H9 (cell line): ENCODE results near the gene ZNF280A. TPM values are rescaled to one million over a fixed set of nuclear protein-coding genes. Genes with fewer than 3 reads are reported as not detected.

Source experiments
- DNase-seq: peaks from one replicate; pipeline ENCODE4 v3.0.0-alpha.2; 2017
- H2AFZ ChIP-seq: one replicate; pipeline ENCODE4 v1.6.1; 2013; ENCODE audit warnings: mild to moderate bottlenecking, low read length, control low read depth, moderate library complexity
- H2AK5ac ChIP-seq: 2 replicates; pipeline ENCODE4 v1.6.1; 2013; ENCODE audit warnings: low read length, control low read depth, mixed read lengths; ENCODE audit not compliant: insufficient read length
- H2BK120ac ChIP-seq: one replicate; pipeline ENCODE4 v1.6.1; 2013; ENCODE audit warnings: low read depth, mild to moderate bottlenecking, low read length, control low read depth, inconsistent platforms; ENCODE audit not compliant: poor library complexity, severe bottlenecking
- H2BK12ac ChIP-seq: 2 replicates; pipeline ENCODE4 v1.6.1; 2013; ENCODE audit warnings: low read length, control low read depth, mixed read lengths, low read depth; ENCODE audit not compliant: insufficient read length
- H2BK15ac ChIP-seq: 2 replicates; pipeline ENCODE4 v1.6.1; 2013; ENCODE audit warnings: low read depth, low read length, control low read depth
- H2BK20ac ChIP-seq: one replicate; pipeline ENCODE4 v1.6.1; 2013; ENCODE audit warnings: low read depth, mild to moderate bottlenecking, low read length, control low read depth, inconsistent platforms; ENCODE audit not compliant: poor library complexity, severe bottlenecking
- H2BK5ac ChIP-seq: 2 replicates; pipeline ENCODE4 v1.6.1; 2013; ENCODE audit warnings: low read length, control low read depth, mixed read lengths; ENCODE audit not compliant: insufficient read length
- H3K14ac ChIP-seq: 2 replicates; pipeline ENCODE4 v1.6.1; 2013; ENCODE audit warnings: low read length, control low read depth; ENCODE audit not compliant: insufficient read depth
- H3K18ac ChIP-seq: 2 replicates; pipeline ENCODE4 v1.6.1; 2013; ENCODE audit warnings: low read depth, mild to moderate bottlenecking, mixed read lengths, low read length, control low read depth; ENCODE audit not compliant: insufficient read length
- H3K23ac ChIP-seq: 2 replicates; pipeline ENCODE4 v1.6.1; 2013; ENCODE audit warnings: low read length, control low read depth, mixed read lengths, low read depth; ENCODE audit not compliant: insufficient read length
- H3K23me2 ChIP-seq: 2 replicates; pipeline ENCODE4 v1.6.1; 2013; ENCODE audit warnings: low read depth, mild to moderate bottlenecking, mixed read lengths, low read length, control low read depth; ENCODE audit not compliant: insufficient read length, poor library complexity, severe bottlenecking
- H3K27ac ChIP-seq: 2 replicates; pipeline ENCODE4 v1.5.1; 2013; ENCODE audit warnings: low read length, control low read depth, mixed read lengths, low read depth; ENCODE audit not compliant: insufficient read length
- H3K27me3 ChIP-seq: 2 replicates; pipeline ENCODE4 v1.6.1; 2013; ENCODE audit warnings: low read length, control low read depth, inconsistent platforms; ENCODE audit not compliant: insufficient read depth
- H3K4ac ChIP-seq: 2 replicates; pipeline ENCODE4 v1.6.1; 2013; ENCODE audit warnings: low read depth, mild to moderate bottlenecking, control low read depth, inconsistent platforms, low read length, moderate library complexity
- H3K4me1 ChIP-seq: 2 replicates; pipeline ENCODE4 v1.6.1; 2013; ENCODE audit warnings: low read length, control low read depth, inconsistent platforms; ENCODE audit not compliant: insufficient read depth
- H3K4me2 ChIP-seq: 2 replicates; pipeline ENCODE4 v1.6.1; 2013; ENCODE audit warnings: low read length, control low read depth, mixed read lengths; ENCODE audit not compliant: insufficient read length, insufficient read depth
- H3K56ac ChIP-seq: 2 replicates; pipeline ENCODE4 v1.6.1; 2013; ENCODE audit warnings: low read depth, mild to moderate bottlenecking, mixed read lengths, low read length, control low read depth; ENCODE audit not compliant: insufficient read length
- H3K79me1 ChIP-seq: 2 replicates; pipeline ENCODE4 v1.6.1; 2013; ENCODE audit warnings: low read depth, mild to moderate bottlenecking, moderate library complexity, low read length, control low read depth, inconsistent platforms; ENCODE audit not compliant: insufficient read depth, poor library complexity, severe bottlenecking
- H3K79me2 ChIP-seq: 2 replicates; pipeline ENCODE4 v1.6.1; 2013; ENCODE audit warnings: low read length, control low read depth, inconsistent platforms; ENCODE audit not compliant: insufficient read depth
- H3K9ac ChIP-seq: 2 replicates; pipeline ENCODE4 v1.6.1; 2013; ENCODE audit warnings: low read length, control low read depth, mixed read lengths; ENCODE audit not compliant: insufficient read length; ENCODE audit errors: extremely low read depth
- H3K9me3 ChIP-seq: one replicate; pipeline ENCODE4 v1.6.1; 2013; ENCODE audit warnings: low read depth, low read length, inconsistent platforms; ENCODE audit not compliant: control insufficient read depth
- H3T11ph ChIP-seq: one replicate; pipeline ENCODE4 v1.6.1; 2013; ENCODE audit warnings: mild to moderate bottlenecking, low read length, control low read depth, inconsistent platforms
- H4K20me1 ChIP-seq: one replicate; pipeline ENCODE4 v1.6.1; 2013; ENCODE audit not compliant: control insufficient read depth, insufficient read length, insufficient read depth
- H4K5ac ChIP-seq: 2 replicates; pipeline ENCODE4 v1.6.1; 2013; ENCODE audit warnings: low read depth, mild to moderate bottlenecking, mixed read lengths, low read length, control low read depth; ENCODE audit not compliant: insufficient read length
- H4K8ac ChIP-seq: replicated peaks from 2 replicates; pipeline ENCODE4 v1.6.1; 2013; ENCODE audit warnings: low read length, control low read depth, mixed read lengths, low read depth; ENCODE audit not compliant: insufficient read length
- H4K91ac ChIP-seq: 2 replicates; pipeline ENCODE4 v1.6.1; 2013; ENCODE audit warnings: low read depth, mild to moderate bottlenecking, moderate library complexity, mixed read lengths, low read length, control low read depth; ENCODE audit not compliant: insufficient read length
- H3K27ac Mint-ChIP-seq, 3 experiments: 2 replicates in 2 of 3; 3 replicates in 1 of 3; pipeline ENCODE4 v1.8.0; 2020 to 2021; ENCODE audit warnings: mixed read lengths in 3 of 3, mild to moderate bottlenecking in 1 of 3, moderate library complexity in 1 of 3
- H3K27me3 Mint-ChIP-seq: 2 replicates; pipeline ENCODE4 v1.8.0; 2021; ENCODE audit warnings: low read depth, mild to moderate bottlenecking, moderate library complexity, mixed read lengths
- H3K36me3 Mint-ChIP-seq, 3 experiments: 2 replicates in 2 of 3; 3 replicates in 1 of 3; pipeline ENCODE4 v1.8.0; 2020 to 2021; ENCODE audit warnings: low read depth in 3 of 3, mixed read lengths in 3 of 3; ENCODE audit not compliant: insufficient read depth in 1 of 3
- H3K4me1 Mint-ChIP-seq, 2 experiments: 2 replicates each; pipeline ENCODE4 v1.8.0; 2020; ENCODE audit warnings: mixed read lengths in 2 of 2
- H3K4me3 Mint-ChIP-seq, 2 experiments: 2 replicates in 1 of 2; 3 replicates in 1 of 2; pipeline ENCODE4 v1.8.0; 2020 to 2021; ENCODE audit warnings: mild to moderate bottlenecking in 2 of 2, mixed read lengths in 2 of 2, moderate library complexity in 1 of 2
- H3K9me3 Mint-ChIP-seq, 2 experiments: 2 replicates in 1 of 2; 3 replicates in 1 of 2; pipeline ENCODE4 v1.8.0; 2020; ENCODE audit warnings: mild to moderate bottlenecking in 2 of 2, mixed read lengths in 2 of 2, moderate library complexity in 1 of 2
- CTCF ChIP-seq: fragments of 200-600 bp; sonication (generic); conservative IDR thresholded peaks from 3 replicates; pipeline ENCODE4 v1.8.0; 2021; ENCODE audit warnings: antibody characterized with exemption, mild to moderate bottlenecking
- WGBS: extraction: QIAGEN DNeasy Blood & Tissue Kit; methylation state at CpG from one replicate; pipeline ENCODE4 v1.1.7; 2013; ENCODE audit warnings: missing lambda C conversion rate, low lambda C conversion rate, mixed read lengths; ENCODE audit not compliant: insufficient read length; ENCODE audit errors: extremely low coverage; 5-methylcytosine and 5-hydroxymethylcytosine counted together
- long read RNA-seq: library from polyadenylated mRNA; unstranded; transcript quantifications from one replicate; pipeline ENCODE4 v2.0.0, GENCODE V29; 2020
- total RNA-seq: library from RNA; stranded (reverse); gene quantifications from 2 replicates; pipeline ENCODE4 v1.2.1, GENCODE V29; 2021

ZNF280A gene
- 0.13 and 0.15 TPM in 2 replicates for total RNA-seq
- long read RNA-seq, partial matches to known transcripts = 0 of 1 reads
- long read RNA-seq, other reads (novel, unspliced or antisense) = 0 of 1 reads

GRCh38 chr22:22520020-22520656, at the start of gene ZNF280A:
Gene ZNF280A (minus strand): TSS chr22:22520270. CDS start chr22:22515630, 4,640 bp downstream.
- peak; percentile 44 for DNase-seq
- H2AK5ac ChIP-seq = no peak within 1 kb of the TSS
- no peak within 1 kb of the TSS for H2BK12ac ChIP-seq
- peaks cover 0 to 10% of the 10 kb centered on the region in 2 experiments; a peak in 1 of 5 replicates for H3K9me3 Mint-ChIP-seq
- H3K4ac ChIP-seq = no peak within 1 kb of the TSS
- H3K18ac ChIP-seq = no peak within 1 kb of the TSS
- no peaks in the 10 kb centered on the region for H3K36me3 Mint-ChIP-seq
- peaks cover 12 to 16% of the 10 kb centered on the region in 2 experiments for H3K4me1 Mint-ChIP-seq
- no peak within 1 kb of the TSS for H4K5ac ChIP-seq
- no peak within 1 kb of the TSS for H3K23ac ChIP-seq
- no peaks in the 10 kb centered on the region for H3K23me2 ChIP-seq
- H3K79me1 ChIP-seq = no peaks in the 10 kb centered on the region
- no peak within 1 kb of the TSS for H2BK120ac ChIP-seq
- no peak within 1 kb of the TSS for H3K27ac ChIP-seq
- no peak within 1 kb of the TSS for H2BK15ac ChIP-seq
- H3K14ac ChIP-seq = no peak within 1 kb of the TSS
- no peak for TF ChIP-seq CTCF
- no peaks in the 10 kb centered on the region for H3K4me1 ChIP-seq
- H3K4me2 ChIP-seq = no peak within 1 kb of the TSS
- no peak within 1 kb of the TSS for H4K8ac ChIP-seq
- H4K91ac ChIP-seq = no peak within 1 kb of the TSS
- H2BK5ac ChIP-seq = no peak within 1 kb of the TSS
- H3K4me3 Mint-ChIP-seq = peak within 1 kb of the TSS; percentile 19 to 40; a peak in 2 of 5 replicates
- H3K79me2 ChIP-seq = no peaks in the 10 kb centered on the region
- H2AFZ ChIP-seq = no peak within 1 kb of the TSS
- no peak within 1 kb of the TSS for H3K9ac ChIP-seq
- no CpG with 5 or more reads among the region's 12 CpGs for WGBS
- no peaks in the 10 kb centered on the region for H3K9me3 ChIP-seq
- no peak within 1 kb of the TSS for H3T11ph ChIP-seq
- H3K27me3 Mint-ChIP-seq = peaks cover 91% of the 10 kb centered on the region
- peaks cover 7% of the 10 kb centered on the region; the same call in 1 of the 2 replicates for H3K27me3 ChIP-seq
- no peaks in the 10 kb centered on the region for H4K20me1 ChIP-seq
- no peak within 1 kb of the TSS for H3K56ac ChIP-seq
- no peak within 1 kb of the TSS for H3K27ac Mint-ChIP-seq
- H2BK20ac ChIP-seq = no peak within 1 kb of the TSS
